Mesenchymal stem cell (in vitro differentiated cells and primary cell): ENCODE results near the gene ITPRID2.

ENCODE experiments used
- DNase-seq: peaks from one replicate; pipeline ENCODE4 v3.0.0-alpha.2; 2013
- H2AFZ ChIP-seq: one replicate; pipeline ENCODE4 v1.6.1; 2013; ENCODE audit warnings: low read depth, mild to moderate bottlenecking, control low read depth, inconsistent platforms, low read length, moderate library complexity
- H2AK5ac ChIP-seq: 2 replicates; pipeline ENCODE4 v1.6.1; 2013; ENCODE audit warnings: low read length, moderate library complexity, mild to moderate bottlenecking, inconsistent platforms; ENCODE audit not compliant: severe bottlenecking
- H2BK120ac ChIP-seq: one replicate; pipeline ENCODE4 v1.6.1; 2013; ENCODE audit warnings: low read depth, mild to moderate bottlenecking, inconsistent platforms, low read length, moderate library complexity
- H2BK12ac ChIP-seq, 2 experiments: one replicate each; pipeline ENCODE4 v1.6.1; 2013; ENCODE audit warnings: inconsistent platforms in 2 of 2, low read length in 2 of 2, mild to moderate bottlenecking in 2 of 2, moderate library complexity in 2 of 2, control low read depth in 1 of 2
- H2BK15ac ChIP-seq: one replicate; pipeline ENCODE4 v1.6.1; 2013; ENCODE audit warnings: mild to moderate bottlenecking, low read depth, inconsistent platforms; ENCODE audit not compliant: poor library complexity, severe bottlenecking
- H2BK5ac ChIP-seq: 2 replicates; pipeline ENCODE4 v1.6.1; 2013; ENCODE audit warnings: low read depth, mild to moderate bottlenecking, low read length, control low read depth, inconsistent platforms; ENCODE audit not compliant: poor library complexity, severe bottlenecking
- H3K14ac ChIP-seq, 2 experiments: one replicate each; pipeline ENCODE4 v1.6.1; 2013; ENCODE audit warnings: inconsistent platforms in 2 of 2, low read length in 2 of 2, control low read depth in 1 of 2, mild to moderate bottlenecking in 1 of 2, moderate library complexity in 1 of 2
- H3K18ac ChIP-seq, 2 experiments: one replicate each; pipeline ENCODE4 v1.6.1; 2013; ENCODE audit warnings: inconsistent platforms in 2 of 2, low read length in 2 of 2, control low read depth in 1 of 2, low read depth in 1 of 2, mild to moderate bottlenecking in 1 of 2
- H3K23ac ChIP-seq, 2 experiments: one replicate each; pipeline ENCODE4 v1.6.1; 2013; ENCODE audit warnings: inconsistent platforms in 2 of 2, low read length in 2 of 2, mild to moderate bottlenecking in 2 of 2, moderate library complexity in 2 of 2, control low read depth in 1 of 2
- H3K27ac ChIP-seq: 2 replicates; pipeline ENCODE4 v1.5.1; 2013; ENCODE audit warnings: mild to moderate bottlenecking, moderate library complexity, low read length, control low read depth, inconsistent platforms; ENCODE audit not compliant: poor library complexity, severe bottlenecking
- H3K27me3 ChIP-seq, 2 experiments: 2 replicates each; pipeline versions ENCODE4 v1.6.1 to v1.7.0; 2013; ENCODE audit warnings: low read length in 2 of 2, mild to moderate bottlenecking in 2 of 2, moderate library complexity in 2 of 2, control low read depth in 1 of 2, inconsistent platforms in 1 of 2; ENCODE audit not compliant: control insufficient read depth in 1 of 2, insufficient read depth in 1 of 2
- H3K36me3 ChIP-seq, 2 experiments: 2 replicates each; pipeline versions ENCODE4 v1.6.1 to v1.7.0; 2013; ENCODE audit warnings: low read length in 2 of 2, control low read depth in 1 of 2, inconsistent platforms in 1 of 2, low read depth in 1 of 2, mild to moderate bottlenecking in 1 of 2; ENCODE audit not compliant: insufficient read depth in 2 of 2, control insufficient read depth in 1 of 2
- H3K4ac ChIP-seq, 2 experiments: one replicate each; pipeline ENCODE4 v1.6.1; 2013; ENCODE audit warnings: inconsistent platforms in 2 of 2, low read length in 2 of 2, mild to moderate bottlenecking in 2 of 2, moderate library complexity in 2 of 2, control low read depth in 1 of 2, low read depth in 1 of 2
- H3K4me1 ChIP-seq: 2 replicates; pipeline ENCODE4 v1.6.1; 2013; ENCODE audit warnings: low read depth, low read length, control low read depth; ENCODE audit not compliant: control insufficient read depth, insufficient read depth
- H3K4me2 ChIP-seq: 2 replicates; pipeline ENCODE4 v1.6.1; 2013; ENCODE audit warnings: low read length, mild to moderate bottlenecking, inconsistent platforms; ENCODE audit not compliant: poor library complexity, severe bottlenecking
- H3K4me3 ChIP-seq, 2 experiments: 2 replicates each; pipeline versions ENCODE4 v1.5.1 to v1.7.0; 2013; ENCODE audit warnings: low read length in 2 of 2, mild to moderate bottlenecking in 2 of 2, control low read depth in 1 of 2, low read depth in 1 of 2; ENCODE audit not compliant: insufficient read depth in 1 of 2
- H3K79me1 ChIP-seq: replicated peaks from 2 replicates; pipeline ENCODE4 v1.6.1; 2013; ENCODE audit warnings: mild to moderate bottlenecking, control low read depth, low read length, inconsistent platforms; ENCODE audit not compliant: poor library complexity, severe bottlenecking
- H3K9ac ChIP-seq: 2 replicates; pipeline ENCODE4 v1.7.0; 2013; ENCODE audit warnings: mild to moderate bottlenecking, low read length, moderate library complexity
- H3K9me3 ChIP-seq: 2 replicates; pipeline ENCODE4 v1.7.0; 2013; ENCODE audit warnings: mild to moderate bottlenecking, low read length; ENCODE audit not compliant: control insufficient read depth
- H4K8ac ChIP-seq: one replicate; pipeline ENCODE4 v1.6.1; 2013; ENCODE audit warnings: inconsistent platforms, mild to moderate bottlenecking, low read length, moderate library complexity
- H4K91ac ChIP-seq: one replicate; pipeline ENCODE4 v1.6.1; 2013; ENCODE audit warnings: mild to moderate bottlenecking, low read length, inconsistent platforms
- WGBS: methylation state at CpG from one replicate; pipeline ENCODE4 v1.1.7; 2013; ENCODE audit warnings: mixed read lengths; 5-methylcytosine and 5-hydroxymethylcytosine counted together

The ITPRID2 gene

DNA sequence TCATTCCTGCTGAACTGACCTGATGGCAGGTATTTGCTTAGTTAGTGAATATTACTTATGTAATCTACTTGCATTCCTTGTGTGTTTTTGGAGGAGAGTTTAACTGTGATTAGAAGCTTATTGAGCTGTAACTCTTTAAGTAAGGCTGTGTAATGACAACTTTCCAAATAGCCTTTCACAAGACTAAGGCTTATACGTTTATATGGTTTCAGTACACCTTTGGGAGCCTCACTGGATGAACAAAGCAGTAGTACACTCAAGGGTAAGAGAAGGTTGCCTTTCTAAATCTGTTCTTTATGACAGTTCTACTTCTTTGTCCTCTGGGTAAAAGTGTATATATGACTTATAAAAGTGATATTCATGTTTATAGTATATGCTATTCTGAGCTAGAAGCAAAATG, 4.3 kb downstream of the ITPRID2 start:
- no peak overlapping the region for H2AFZ ChIP-seq
- peak overlapping the region; percentile 14 for H3K4me2 ChIP-seq
- H2BK12ac ChIP-seq: no peak overlapping the region
- no peak overlapping the region for H3K14ac ChIP-seq
- no peak overlapping the region for H3K18ac ChIP-seq
- H3K4me1 ChIP-seq: peaks cover 3% of the 10 kb centered on the region
- no peak overlapping the region for H2BK120ac ChIP-seq
- no peak overlapping the region for H2BK15ac ChIP-seq
- no peak overlapping the region for H3K9ac ChIP-seq
- no peak overlapping the region for H3K4me3 ChIP-seq
- peaks cover 6 to 62% of the 10 kb centered on the region in 2 experiments for H3K36me3 ChIP-seq
- DNase-seq: no peak
- H3K27me3 ChIP-seq: no peaks in the 10 kb centered on the region
- H3K4ac ChIP-seq: no peak overlapping the region
- no peak overlapping the region for H4K91ac ChIP-seq
- H3K9me3 ChIP-seq: no peaks in the 10 kb centered on the region
- no peak overlapping the region for H2BK5ac ChIP-seq
- H2AK5ac ChIP-seq: no peak overlapping the region
- H4K8ac ChIP-seq: no peak overlapping the region
- H3K79me1 ChIP-seq: no peaks in the 10 kb centered on the region
- H3K23ac ChIP-seq: no peak overlapping the region
- peak overlapping the region; percentile 23 for H3K27ac ChIP-seq
- WGBS: 17% methylated on average over 1 of the region's 1 CpG

DNA sequence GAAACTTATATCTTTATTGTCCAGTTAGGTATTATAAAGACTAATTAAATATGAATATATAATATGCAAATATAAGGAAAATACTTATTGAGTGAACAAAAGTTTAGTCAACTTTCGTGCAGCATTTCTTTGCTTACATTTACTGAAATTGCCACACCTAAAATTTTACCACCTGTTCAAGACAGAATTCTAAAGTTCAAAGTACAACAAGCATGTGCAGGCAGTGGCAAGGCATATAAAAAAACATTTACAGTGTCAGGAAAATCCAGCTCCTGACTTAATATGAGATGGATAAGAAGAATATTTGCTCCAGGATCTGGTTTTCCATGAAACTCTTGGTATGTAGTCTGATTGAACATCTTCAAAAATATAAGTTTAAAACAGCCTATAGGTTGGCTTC, 4.8 kb downstream of the ITPRID2 start:
- no peaks in the 10 kb centered on the region for H3K9me3 ChIP-seq
- H2AK5ac ChIP-seq: no peak overlapping the region
- no peak overlapping the region for H2BK12ac ChIP-seq
- no peak overlapping the region for H3K4me3 ChIP-seq
- H3K36me3 ChIP-seq: peaks cover 6 to 67% of the 10 kb centered on the region in 2 experiments
- H4K8ac ChIP-seq: no peak overlapping the region
- H3K4ac ChIP-seq: no peak overlapping the region
- H3K9ac ChIP-seq: peak overlapping the region; percentile 33
- H3K4me1 ChIP-seq: peaks cover 3% of the 10 kb centered on the region
- H4K91ac ChIP-seq: no peak overlapping the region
- no peaks in the 10 kb centered on the region for H3K27me3 ChIP-seq
- WGBS: 78% methylated on average over 1 of the region's 1 CpG
- H3K23ac ChIP-seq: no peak overlapping the region
- no peak overlapping the region for H2AFZ ChIP-seq
- DNase-seq: no peak
- no peak overlapping the region for H2BK5ac ChIP-seq
- peak overlapping the region; percentile 37 for H3K27ac ChIP-seq
- H3K18ac ChIP-seq: no peak overlapping the region
- H3K79me1 ChIP-seq: no peaks in the 10 kb centered on the region
- peak overlapping the region; percentile 54 for H3K4me2 ChIP-seq
- H2BK15ac ChIP-seq: no peak overlapping the region
- no peak overlapping the region for H3K14ac ChIP-seq
- H2BK120ac ChIP-seq: no peak overlapping the region

DNA sequence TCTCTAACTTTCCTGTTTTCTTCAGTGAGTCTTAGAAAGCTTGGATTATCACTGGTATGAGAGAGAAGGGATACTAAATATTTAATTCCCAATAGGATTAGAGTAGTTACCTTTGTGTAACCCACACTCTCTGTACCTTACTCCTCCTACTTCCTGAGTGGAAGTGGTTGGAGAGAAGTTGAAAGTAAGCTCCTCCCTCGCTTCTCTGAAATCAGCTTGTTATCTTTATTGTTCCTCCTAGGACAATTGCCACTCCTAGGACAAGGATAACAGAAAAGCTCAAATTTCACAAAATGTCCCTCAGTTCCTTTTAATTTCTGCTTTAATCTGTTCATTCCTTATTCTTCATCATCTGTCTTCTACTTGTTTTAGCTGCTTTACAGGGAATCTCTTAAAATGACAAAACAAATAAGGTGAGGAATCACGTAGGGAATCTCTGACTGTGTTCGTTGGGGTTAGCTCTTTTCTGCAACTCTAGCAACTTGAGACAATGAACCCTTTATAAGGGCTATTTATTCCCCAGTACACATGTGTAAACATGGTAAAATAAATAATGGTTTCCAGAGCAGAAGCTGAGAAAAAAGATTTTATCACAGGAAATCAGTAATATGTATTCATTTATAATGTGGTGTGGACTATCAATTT, 8.6 kb downstream of the ITPRID2 start:
- H3K9me3 ChIP-seq: no peaks in the 10 kb centered on the region
- no peak overlapping the region for H2BK12ac ChIP-seq
- H3K4me2 ChIP-seq: no peak overlapping the region
- H3K27ac ChIP-seq: peak overlapping the region; percentile 59
- no peak overlapping the region for H3K14ac ChIP-seq
- H3K4me1 ChIP-seq: peaks cover 3% of the 10 kb centered on the region
- no peak overlapping the region for H3K4ac ChIP-seq
- H2AFZ ChIP-seq: no peak overlapping the region
- no peak for DNase-seq
- 25% methylated on average over 1 of the region's 3 CpGs for WGBS
- H3K79me1 ChIP-seq: no peaks in the 10 kb centered on the region
- no peaks in the 10 kb centered on the region for H3K27me3 ChIP-seq
- H2BK5ac ChIP-seq: no peak overlapping the region
- no peak overlapping the region for H4K8ac ChIP-seq
- H2BK120ac ChIP-seq: no peak overlapping the region
- no peak overlapping the region for H3K23ac ChIP-seq
- no peak overlapping the region for H4K91ac ChIP-seq
- H2AK5ac ChIP-seq: no peak overlapping the region
- no peak overlapping the region for H2BK15ac ChIP-seq
- no peak overlapping the region for H3K18ac ChIP-seq
- H3K4me3 ChIP-seq: no peak overlapping the region
- H3K36me3 ChIP-seq: peaks cover 5 to 95% of the 10 kb centered on the region in 2 experiments
- H3K9ac ChIP-seq: peak overlapping the region; percentile 14

DNA sequence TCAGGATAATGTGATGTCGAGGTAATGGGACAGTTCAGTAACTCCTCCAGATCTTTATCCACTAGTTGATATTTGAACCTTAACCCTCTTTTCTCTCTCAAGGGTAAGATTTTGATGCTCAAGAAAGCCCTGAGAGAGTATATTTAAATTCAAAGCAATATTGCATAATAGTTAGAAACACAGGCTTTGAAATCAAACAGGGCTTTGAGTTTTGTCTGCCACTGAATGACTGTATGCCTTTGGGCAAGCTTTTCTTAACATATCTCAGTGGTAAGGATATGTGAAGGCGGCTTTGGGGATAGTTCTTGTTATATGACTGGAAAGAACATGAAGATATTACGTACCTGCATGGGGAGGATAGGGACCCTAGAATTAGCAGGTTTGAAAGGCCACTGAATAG, 11.1 kb downstream of the ITPRID2 start:
- Histone ChIP-seq H3K36me3 (peaks cover 11 to 97% of the 10 kb centered on the region in 2 experiments), H3K23ac (no peak overlapping the region), H3K27me3 (no peaks in the 10 kb centered on the region), H3K27ac (peak overlapping the region; percentile 52), H2BK120ac (no peak overlapping the region), H3K9ac (no peak overlapping the region), H2BK15ac (no peak overlapping the region), H4K91ac (no peak overlapping the region), H3K4me3 (no peak overlapping the region), H3K9me3 (no peaks in the 10 kb centered on the region), H2BK5ac (no peak overlapping the region), H3K4me1 (peaks cover 6% of the 10 kb centered on the region), H3K18ac (no peak overlapping the region), H3K14ac (no peak overlapping the region), H4K8ac (no peak overlapping the region), H3K79me1 (no peaks in the 10 kb centered on the region), H3K4me2 (peak overlapping the region; percentile 59), H2BK12ac (no peak overlapping the region), H2AK5ac (no peak overlapping the region), H3K4ac (no peak overlapping the region), H2AFZ (no peak overlapping the region)
- 89% methylated on average over 2 of the region's 3 CpGs for WGBS
- DNase-seq: no peak
